ENCODE measurements around the gene UFSP1. TPM values are rescaled to one million over a fixed set of nuclear protein-coding genes. Genes with fewer than 3 reads are reported as not detected.

Gene UFSP1
- total and polyA plus RNA-seq, 2 of the 13 experiments (the other 11 are each of a cell fraction or from before 2014, with no cell fraction given) = 0.65 to 3.3 TPM

DNA sequence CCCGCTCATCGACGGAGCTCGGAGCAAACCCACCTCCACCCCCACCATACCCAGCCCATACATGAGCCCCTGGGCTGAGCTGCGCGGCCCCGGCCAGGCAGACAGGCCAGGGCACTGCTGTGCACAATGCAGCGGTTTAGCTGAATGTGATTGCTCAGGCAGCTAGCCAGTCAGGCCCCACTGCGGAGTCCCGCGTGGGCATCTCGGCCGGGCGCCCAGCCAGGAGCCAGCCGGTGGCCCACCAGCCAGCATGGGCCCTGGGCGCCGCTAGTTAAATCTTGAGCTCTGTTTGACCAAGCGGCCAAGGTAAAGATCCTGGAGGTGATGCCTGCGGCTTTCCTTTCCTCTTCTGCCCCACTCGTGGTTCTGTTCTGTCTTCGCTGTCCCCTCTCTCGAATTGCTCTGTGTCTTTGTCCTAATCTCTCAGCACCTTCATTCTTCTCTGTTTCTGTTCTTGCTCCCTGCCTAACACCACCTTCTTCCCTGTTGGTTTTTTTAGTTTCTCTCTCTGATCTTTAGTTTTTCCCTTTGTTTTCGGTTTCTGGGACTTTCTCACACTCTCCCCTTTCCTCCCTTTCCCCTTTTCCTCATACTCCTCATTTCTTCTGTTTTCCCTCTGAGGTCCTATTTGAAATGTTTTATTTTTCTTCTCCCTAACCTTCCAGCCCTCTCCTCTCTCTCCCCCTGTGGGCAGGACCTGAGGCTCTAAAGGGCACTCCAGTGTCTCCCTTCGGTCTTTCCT lies 6.6 kb downstream of the UFSP1 start:
- H3K27ac ChIP-seq (ENCODE audit: extremely low read length, insufficient read depth, low read length) = peak overlapping the region; percentile 30
- WGBS (ENCODE audit: low lambda C conversion rate) = 99% methylated on average over 23 of the region's 24 CpGs
- H3K79me2 ChIP-seq (ENCODE audit: insufficient read depth, low read length) = peaks cover 30% of the 10 kb centered on the region
- H3K27me3 ChIP-seq (ENCODE audit: control insufficient read depth in 1 of 2, insufficient read depth in 2 of 2, low read length in 2 of 2) = no peaks in the 10 kb centered on the region
- H3K4me3 ChIP-seq (replicated peaks in 1 of 3; ENCODE audit: insufficient read depth in 1 of 3, low read depth in 2 of 3, low read length in 3 of 3) = no peak overlapping the region
- peaks cover 41 to 92% of the 10 kb centered on the region in 2 experiments for H3K36me3 ChIP-seq (replicated peaks in 1 of 2; ENCODE audit: control insufficient read depth in 1 of 2, insufficient read depth in 2 of 2, low read length in 2 of 2)
- H2AFZ ChIP-seq (ENCODE audit: low read length) = no peak overlapping the region
- POLR2A ChIA-PET = no interaction called here
- H3K9me3 ChIP-seq (ENCODE audit: low read length) = no peaks in the 10 kb centered on the region
- TF ChIP-seq RBFOX2 (IDR thresholded peaks at IDR 0.05; ENCODE audit: low read depth, low read length) = peak; percentile 59
- TF ChIP-seq, protein P1, sequence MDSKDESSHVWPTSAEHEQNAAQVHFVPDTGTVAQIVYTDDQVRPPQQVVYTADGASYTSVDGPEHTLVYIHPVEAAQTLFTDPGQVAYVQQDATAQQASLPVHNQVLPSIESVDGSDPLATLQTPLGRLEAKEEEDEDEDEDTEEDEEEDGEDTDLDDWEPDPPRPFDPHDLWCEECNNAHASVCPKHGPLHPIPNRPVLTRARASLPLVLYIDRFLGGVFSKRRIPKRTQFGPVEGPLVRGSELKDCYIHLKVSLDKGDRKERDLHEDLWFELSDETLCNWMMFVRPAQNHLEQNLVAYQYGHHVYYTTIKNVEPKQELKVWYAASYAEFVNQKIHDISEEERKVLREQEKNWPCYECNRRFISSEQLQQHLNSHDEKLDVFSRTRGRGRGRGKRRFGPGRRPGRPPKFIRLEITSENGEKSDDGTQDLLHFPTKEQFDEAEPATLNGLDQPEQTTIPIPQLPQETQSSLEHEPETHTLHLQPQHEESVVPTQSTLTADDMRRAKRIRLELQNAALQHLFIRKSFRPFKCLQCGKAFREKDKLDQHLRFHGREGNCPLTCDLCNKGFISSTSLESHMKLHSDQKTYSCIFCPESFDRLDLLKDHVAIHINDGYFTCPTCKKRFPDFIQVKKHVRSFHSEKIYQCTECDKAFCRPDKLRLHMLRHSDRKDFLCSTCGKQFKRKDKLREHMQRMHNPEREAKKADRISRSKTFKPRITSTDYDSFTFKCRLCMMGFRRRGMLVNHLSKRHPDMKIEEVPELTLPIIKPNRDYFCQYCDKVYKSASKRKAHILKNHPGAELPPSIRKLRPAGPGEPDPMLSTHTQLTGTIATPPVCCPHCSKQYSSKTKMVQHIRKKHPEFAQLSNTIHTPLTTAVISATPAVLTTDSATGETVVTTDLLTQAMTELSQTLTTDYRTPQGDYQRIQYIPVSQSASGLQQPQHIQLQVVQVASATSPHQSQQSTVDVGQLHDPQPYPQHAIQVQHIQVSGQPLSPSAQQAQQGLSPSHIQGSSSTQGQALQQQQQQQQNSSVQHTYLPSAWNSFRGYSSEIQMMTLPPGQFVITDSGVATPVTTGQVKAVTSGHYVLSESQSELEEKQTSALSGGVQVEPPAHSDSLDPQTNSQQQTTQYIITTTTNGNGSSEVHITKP (CRISPR knock-in tag; IDR thresholded peaks at IDR 0.05; ENCODE audit: low read depth) = no peak
- TF ChIP-seq ZNF510 (CRISPR knock-in tag; IDR thresholded peaks at IDR 0.05; ENCODE audit: low read depth) = no peak
- TF ChIP-seq AGO2 (optimal IDR thresholded peaks at IDR 0.05; ENCODE audit: low read depth, low read length) = peak; percentile 72
- TF ChIP-seq HCFC1 (IDR thresholded peaks at IDR 0.05; ENCODE audit: low read depth, low read length) = no peak
- intact Hi-C loops (cut with micrococcal nuclease; ENCODE audit: unreplicated experiment) (no loop called here), in situ Hi-C loops (cut with HindIII; ENCODE audit: extremely low pct_ligation_motif_present, low pct_unique_long_range_greater_than_20kb) (loop anchor here (25.0 kb wide), 1 partner anchor 404 kb away; no protein-coding TSS in a partner anchor)
- no peak overlapping the region for H3K9ac ChIP-seq (ENCODE audit: insufficient read depth, low read depth, low read length)
- H3K4me1 ChIP-seq (ENCODE audit: insufficient read depth, low read length) = peaks cover 46% of the 10 kb centered on the region
- ATAC-seq = no peak
- H3K4me2 ChIP-seq (ENCODE audit: low read depth, low read length) = no peak overlapping the region
- CTCF ChIA-PET (ENCODE audit: low intra/inter-chr PET ratio, low total read pairs) = no interaction called here
- no peak for DNase-seq (ENCODE audit: low spot score)
- peaks cover 8% of the 10 kb centered on the region; the same call in 1 of the 2 replicates for H4K20me1 ChIP-seq (ENCODE audit: insufficient read depth, low read length)
- BruUV-seq (replicated peaks) = no TSS peak
- no peak for FAIRE-seq

Data from HepG2 (cell line).